NB4 (cell line): ENCODE results near the gene SRBD1.

Experiments
- POLR2A ChIP-seq: IDR thresholded peaks from 2 replicates; pipeline ENCODE4 v1.6.1; 2011; ENCODE audit warnings: mild to moderate bottlenecking; ENCODE audit not compliant: insufficient read length; ENCODE audit errors: extremely low read depth
- TF ChIP-seq, protein P1 (sequence below): IDR thresholded peaks from one replicate; pipeline ENCODE4 v1.5.1; 2012; ENCODE audit warnings: low read depth, low read length

DNA sequence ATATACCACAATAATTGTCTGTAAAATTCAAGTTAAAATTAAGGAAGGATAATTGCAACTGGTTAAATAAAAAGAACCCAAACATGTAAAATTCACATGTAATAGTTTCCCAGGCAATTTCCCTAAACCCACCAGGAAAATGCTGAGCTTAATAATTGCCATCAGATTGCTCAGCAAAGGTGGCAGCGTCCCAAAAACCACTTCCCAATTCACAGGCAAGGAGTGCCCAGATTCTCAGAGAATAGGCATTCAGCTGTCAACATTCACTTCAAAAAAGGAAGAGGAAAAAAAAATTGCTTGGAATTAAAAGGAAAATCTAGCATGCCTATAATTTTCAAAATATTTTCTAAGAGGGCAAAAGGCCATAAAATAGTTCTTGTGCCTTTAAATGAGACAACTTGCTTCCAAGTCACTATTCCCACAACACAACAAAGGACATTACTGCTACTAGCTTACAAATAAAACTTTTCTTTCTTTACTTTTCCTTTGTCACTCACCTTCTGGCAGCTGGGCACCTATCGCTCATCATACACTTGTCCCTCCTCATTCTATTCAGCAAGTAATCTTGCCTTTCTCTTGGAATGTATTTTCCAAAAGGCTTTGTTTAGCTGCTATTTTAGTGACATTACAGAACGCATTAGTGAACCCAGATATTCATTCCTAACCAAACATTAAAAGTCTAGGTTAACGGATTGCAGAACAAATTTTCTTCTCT is 15.2 kb downstream of the SRBD1 start:
- no peak for TF ChIP-seq POLR2A
- TF ChIP-seq, protein P1, sequence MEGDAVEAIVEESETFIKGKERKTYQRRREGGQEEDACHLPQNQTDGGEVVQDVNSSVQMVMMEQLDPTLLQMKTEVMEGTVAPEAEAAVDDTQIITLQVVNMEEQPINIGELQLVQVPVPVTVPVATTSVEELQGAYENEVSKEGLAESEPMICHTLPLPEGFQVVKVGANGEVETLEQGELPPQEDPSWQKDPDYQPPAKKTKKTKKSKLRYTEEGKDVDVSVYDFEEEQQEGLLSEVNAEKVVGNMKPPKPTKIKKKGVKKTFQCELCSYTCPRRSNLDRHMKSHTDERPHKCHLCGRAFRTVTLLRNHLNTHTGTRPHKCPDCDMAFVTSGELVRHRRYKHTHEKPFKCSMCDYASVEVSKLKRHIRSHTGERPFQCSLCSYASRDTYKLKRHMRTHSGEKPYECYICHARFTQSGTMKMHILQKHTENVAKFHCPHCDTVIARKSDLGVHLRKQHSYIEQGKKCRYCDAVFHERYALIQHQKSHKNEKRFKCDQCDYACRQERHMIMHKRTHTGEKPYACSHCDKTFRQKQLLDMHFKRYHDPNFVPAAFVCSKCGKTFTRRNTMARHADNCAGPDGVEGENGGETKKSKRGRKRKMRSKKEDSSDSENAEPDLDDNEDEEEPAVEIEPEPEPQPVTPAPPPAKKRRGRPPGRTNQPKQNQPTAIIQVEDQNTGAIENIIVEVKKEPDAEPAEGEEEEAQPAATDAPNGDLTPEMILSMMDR, result no peak
